GM12874 (cell line): ENCODE results near the gene TWIST2.

Source experiments
- CTCF ChIP-seq: IDR thresholded peaks from 2 replicates; pipeline ENCODE4 v1.5.1; 2011; ENCODE audit warnings: low read depth, mild to moderate bottlenecking, control low read depth, low read length, moderate library complexity; ENCODE audit not compliant: insufficient read depth

Gene TWIST2

GRCh38 chr2:238811759-238812158, 36.1 kb upstream of the TWIST2 start:
- no peak for TF ChIP-seq CTCF

- no peak for TF ChIP-seq CTCF
These were observed 34.8 kb upstream of the TWIST2 start for GRCh38 chr2:238813109-238813508.

- no peak for TF ChIP-seq CTCF
These were observed 33.1 kb upstream of the TWIST2 start for GRCh38 chr2:238814815-238815214.

- no peak for TF ChIP-seq CTCF
These were observed 31.6 kb upstream of the TWIST2 start for GRCh38 chr2:238816291-238816690.

GRCh38 chr2:238817382-238817781, 30.5 kb upstream of the TWIST2 start:
- TF ChIP-seq CTCF: no peak

- TF ChIP-seq CTCF: no peak
These were observed 30.0 kb upstream of the TWIST2 start for GRCh38 chr2:238817891-238818290.

GRCh38 chr2:238818561-238818960, 29.3 kb upstream of the TWIST2 start:
- no peak for TF ChIP-seq CTCF

- no peak for TF ChIP-seq CTCF
These were observed 27.7 kb upstream of the TWIST2 start for GRCh38 chr2:238820197-238820596.
